Measurements from ENCODE around the gene CYP4F2. TPM values are rescaled to one million over a fixed set of nuclear protein-coding genes. Genes with fewer than 3 reads are reported as not detected.
"Not testable (repeated sequence)": the region's sequence is repeated elsewhere in the genome, so short reads cannot be mapped to it uniquely, and the experiment has no call there.

Gene CYP4F2
- total RNA-seq, 1 donor from 2014 or later: not detected

DNA sequence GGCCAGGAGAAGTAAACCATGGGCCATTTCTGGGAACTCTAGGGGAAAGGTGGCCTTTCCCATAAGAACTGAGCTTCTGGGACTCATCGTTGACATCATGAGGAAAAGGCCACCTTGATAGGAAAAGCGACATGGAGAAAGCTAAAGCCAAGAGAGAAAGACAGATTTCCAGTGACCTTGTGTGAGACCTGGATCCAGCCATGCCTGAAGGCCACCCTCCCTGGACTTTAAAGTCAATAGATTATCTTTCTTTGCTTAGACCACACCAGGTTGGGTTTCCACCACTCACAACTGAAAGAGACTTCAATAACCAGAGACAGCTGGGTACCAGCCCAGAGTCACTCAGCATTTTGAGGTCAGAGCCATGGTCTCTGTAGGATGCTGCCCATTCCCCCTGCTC lies 3.5 kb downstream of the CYP4F2 start:
- Mint-ChIP-seq H3K4me3 (ENCODE audit: low read depth) (no peak overlapping the region), H3K4me1 (ENCODE audit: low read depth) (no peaks in the 10 kb centered on the region), H3K36me3 (ENCODE audit: low read depth) (no peaks in the 10 kb centered on the region), H3K27me3 (ENCODE audit: low read depth) (peaks cover 6% of the 10 kb centered on the region), H3K27ac (no peak overlapping the region), H3K9me3 (no peaks in the 10 kb centered on the region)
- intact Hi-C loops (cut with micrococcal nuclease): no loop called here
- no peak for DNase-seq (ENCODE audit: low spot score)

- Mint-ChIP-seq H3K27me3 (ENCODE audit: low read depth) (peaks cover 6% of the 10 kb centered on the region), H3K4me1 (ENCODE audit: low read depth) (no peaks in the 10 kb centered on the region), H3K36me3 (ENCODE audit: low read depth) (no peaks in the 10 kb centered on the region), H3K27ac (no peak overlapping the region), H3K9me3 (no peaks in the 10 kb centered on the region), H3K4me3 (ENCODE audit: low read depth) (no peak overlapping the region)
- no peak for DNase-seq (ENCODE audit: low spot score)
- intact Hi-C loops (cut with micrococcal nuclease): no loop called here
Measured at GRCh38 chr19:15893477-15893876, 4.4 kb downstream of the CYP4F2 start.

- Mint-ChIP-seq H3K4me3 (ENCODE audit: low read depth) (no peak overlapping the region), H3K4me1 (ENCODE audit: low read depth) (no peaks in the 10 kb centered on the region), H3K27ac (no peak overlapping the region), H3K9me3 (no peaks in the 10 kb centered on the region), H3K36me3 (ENCODE audit: low read depth) (no peaks in the 10 kb centered on the region), H3K27me3 (ENCODE audit: low read depth) (peaks cover 1% of the 10 kb centered on the region)
- no peak for DNase-seq (ENCODE audit: low spot score)
- intact Hi-C loops (cut with micrococcal nuclease): no loop called here
Measured at GRCh38 chr19:15892012-15892411, 5.9 kb downstream of the CYP4F2 start.

GRCh38 chr19:15891434-15891833 lies 6.4 kb downstream of the CYP4F2 start:
- H3K27ac Mint-ChIP-seq: no peak overlapping the region
- intact Hi-C loops (cut with micrococcal nuclease): no loop called here
- H3K36me3 Mint-ChIP-seq (ENCODE audit: low read depth): no peaks in the 10 kb centered on the region
- no peak for DNase-seq (ENCODE audit: low spot score)
- H3K4me1 Mint-ChIP-seq (ENCODE audit: low read depth): no peaks in the 10 kb centered on the region
- H3K4me3 Mint-ChIP-seq (ENCODE audit: low read depth): no peak overlapping the region
- H3K9me3 Mint-ChIP-seq: no peaks in the 10 kb centered on the region
- no peaks in the 10 kb centered on the region for H3K27me3 Mint-ChIP-seq (ENCODE audit: low read depth)

DNA sequence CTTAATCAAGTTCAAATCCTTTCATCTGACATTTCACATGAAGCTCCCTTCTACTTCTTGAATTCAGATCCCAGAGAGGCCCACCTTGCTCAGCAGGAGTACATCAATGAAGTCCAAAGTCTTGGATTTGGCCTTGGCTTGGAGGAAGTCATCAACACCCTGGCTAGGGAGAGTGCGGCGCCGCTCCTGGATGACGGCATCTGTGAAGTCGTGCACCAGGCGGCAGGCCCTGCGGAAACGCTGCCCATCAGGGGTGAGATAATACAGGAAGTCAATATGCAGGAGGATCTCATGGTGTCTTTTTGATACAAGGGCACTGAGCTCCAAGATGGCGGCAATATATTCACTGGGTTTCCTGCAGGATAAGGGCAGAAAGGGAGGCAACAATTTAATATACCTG lies 8.5 kb downstream of the CYP4F2 start:
- intact Hi-C loops (cut with micrococcal nuclease); H3K27ac Mint-ChIP-seq; H3K4me3 Mint-ChIP-seq (ENCODE audit: low read depth); DNase-seq (ENCODE audit: low spot score); H3K36me3 Mint-ChIP-seq (ENCODE audit: low read depth); H3K27me3 Mint-ChIP-seq (ENCODE audit: low read depth); H3K9me3 Mint-ChIP-seq; H3K4me1 Mint-ChIP-seq (ENCODE audit: low read depth): not testable (repeated sequence)

DNA sequence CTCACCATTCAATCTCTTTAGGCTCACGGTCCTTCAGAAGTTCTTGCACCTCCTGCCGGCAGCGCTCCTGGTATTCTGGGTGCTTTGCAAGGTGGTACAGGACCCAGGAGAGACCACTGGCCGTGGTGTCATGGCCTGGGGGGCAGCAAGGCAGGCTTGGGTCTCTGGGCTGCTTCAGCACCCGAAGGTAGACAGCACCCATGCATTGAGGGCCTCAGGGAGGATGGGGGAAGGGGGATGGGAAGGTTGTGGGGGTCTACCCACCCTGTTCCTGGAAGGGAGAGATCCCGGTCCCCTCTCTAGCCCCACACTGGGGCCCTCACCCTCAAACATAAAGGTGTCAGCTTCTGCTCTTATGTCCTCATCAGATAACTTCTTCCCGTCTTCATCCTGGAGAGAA lies 12.0 kb downstream of the CYP4F2 start:
- Mint-ChIP-seq H3K4me1 (ENCODE audit: low read depth) (no peaks in the 10 kb centered on the region), H3K9me3 (no peaks in the 10 kb centered on the region), H3K4me3 (ENCODE audit: low read depth) (no peak overlapping the region), H3K36me3 (ENCODE audit: low read depth) (no peaks in the 10 kb centered on the region), H3K27ac (no peak overlapping the region), H3K27me3 (ENCODE audit: low read depth) (peaks cover 5% of the 10 kb centered on the region)
- no peak for DNase-seq (ENCODE audit: low spot score)
- intact Hi-C loops (cut with micrococcal nuclease): no loop called here

- H3K27me3 Mint-ChIP-seq (ENCODE audit: low read depth): peaks cover 7% of the 10 kb centered on the region
- H3K27ac Mint-ChIP-seq: no peak overlapping the region
- intact Hi-C loops (cut with micrococcal nuclease): no loop called here
- H3K4me3 Mint-ChIP-seq (ENCODE audit: low read depth): no peak overlapping the region
- no peak for DNase-seq (ENCODE audit: low spot score)
- H3K9me3 Mint-ChIP-seq: no peaks in the 10 kb centered on the region
- H3K4me1 Mint-ChIP-seq (ENCODE audit: low read depth): no peaks in the 10 kb centered on the region
- H3K36me3 Mint-ChIP-seq (ENCODE audit: low read depth): no peaks in the 10 kb centered on the region
Measured at GRCh38 chr19:15885167-15885566, 12.7 kb downstream of the CYP4F2 start.

GRCh38 chr19:15883329-15883728 lies 14.5 kb downstream of the CYP4F2 start:
- H3K36me3 Mint-ChIP-seq (ENCODE audit: low read depth); H3K4me3 Mint-ChIP-seq (ENCODE audit: low read depth); H3K27ac Mint-ChIP-seq; H3K27me3 Mint-ChIP-seq (ENCODE audit: low read depth); H3K9me3 Mint-ChIP-seq; intact Hi-C loops (cut with micrococcal nuclease); DNase-seq (ENCODE audit: low spot score); H3K4me1 Mint-ChIP-seq (ENCODE audit: low read depth): not testable (repeated sequence)

GRCh38 chr19:15874821-15875474 lies 22.9 kb downstream of the CYP4F2 start:
- intact Hi-C loops (cut with micrococcal nuclease): no loop called here
- Mint-ChIP-seq H3K9me3 (no peaks in the 10 kb centered on the region), H3K4me3 (ENCODE audit: low read depth) (no peak overlapping the region), H3K27ac (no peak overlapping the region), H3K36me3 (ENCODE audit: low read depth) (no peaks in the 10 kb centered on the region), H3K27me3 (ENCODE audit: low read depth) (peaks cover 25% of the 10 kb centered on the region), H3K4me1 (ENCODE audit: low read depth) (peaks cover 10% of the 10 kb centered on the region)
- no peak for DNase-seq (ENCODE audit: low spot score)

GRCh38 chr19:15873771-15874170 lies 24.1 kb downstream of the CYP4F2 start:
- H3K27ac Mint-ChIP-seq; DNase-seq (ENCODE audit: low spot score); H3K9me3 Mint-ChIP-seq; H3K36me3 Mint-ChIP-seq (ENCODE audit: low read depth); H3K4me3 Mint-ChIP-seq (ENCODE audit: low read depth); intact Hi-C loops (cut with micrococcal nuclease): not testable (repeated sequence)
- peaks cover 24% of the 10 kb centered on the region for H3K27me3 Mint-ChIP-seq (ENCODE audit: low read depth)
- peaks cover 17% of the 10 kb centered on the region for H3K4me1 Mint-ChIP-seq (ENCODE audit: low read depth)

GRCh38 chr19:15871570-15871969 lies 26.3 kb downstream of the CYP4F2 start:
- no peak overlapping the region for H3K27ac Mint-ChIP-seq
- no peaks in the 10 kb centered on the region for H3K36me3 Mint-ChIP-seq (ENCODE audit: low read depth)
- H3K4me3 Mint-ChIP-seq (ENCODE audit: low read depth): peak overlapping the region; percentile 39
- H3K27me3 Mint-ChIP-seq (ENCODE audit: low read depth): peaks cover 18% of the 10 kb centered on the region
- H3K9me3 Mint-ChIP-seq: no peaks in the 10 kb centered on the region
- H3K4me1 Mint-ChIP-seq (ENCODE audit: low read depth): peaks cover 28% of the 10 kb centered on the region
- no peak for DNase-seq (ENCODE audit: low spot score)
- intact Hi-C loops (cut with micrococcal nuclease): no loop called here

DNA sequence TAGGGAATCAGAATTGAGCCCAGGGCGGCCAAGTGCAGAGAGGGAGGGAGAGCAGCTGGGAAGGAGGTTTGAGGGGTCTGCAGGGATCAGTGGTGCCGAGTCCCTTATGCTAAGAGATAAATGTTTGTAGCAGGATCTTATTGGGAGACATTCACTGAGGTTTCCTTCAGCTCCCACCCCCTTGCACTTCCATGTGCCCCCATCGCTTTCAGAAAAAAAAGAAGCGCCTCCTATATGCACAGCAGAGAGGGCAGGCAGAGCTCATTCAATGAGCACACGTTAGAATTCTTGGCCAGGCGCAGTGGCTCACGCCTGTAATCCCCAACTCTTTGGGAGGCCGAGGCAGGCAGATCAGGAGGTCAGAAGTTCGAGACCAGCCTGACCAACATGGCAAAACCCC lies 28.0 kb downstream of the CYP4F2 start:
- H3K9me3 Mint-ChIP-seq: no peaks in the 10 kb centered on the region
- no peak overlapping the region for H3K27ac Mint-ChIP-seq
- peaks cover 12% of the 10 kb centered on the region for H3K27me3 Mint-ChIP-seq (ENCODE audit: low read depth)
- peaks cover 33% of the 10 kb centered on the region for H3K4me1 Mint-ChIP-seq (ENCODE audit: low read depth)
- intact Hi-C loops (cut with micrococcal nuclease): no loop called here
- no peak for DNase-seq (ENCODE audit: low spot score)
- no peaks in the 10 kb centered on the region for H3K36me3 Mint-ChIP-seq (ENCODE audit: low read depth)
- H3K4me3 Mint-ChIP-seq (ENCODE audit: low read depth): no peak overlapping the region

DNA sequence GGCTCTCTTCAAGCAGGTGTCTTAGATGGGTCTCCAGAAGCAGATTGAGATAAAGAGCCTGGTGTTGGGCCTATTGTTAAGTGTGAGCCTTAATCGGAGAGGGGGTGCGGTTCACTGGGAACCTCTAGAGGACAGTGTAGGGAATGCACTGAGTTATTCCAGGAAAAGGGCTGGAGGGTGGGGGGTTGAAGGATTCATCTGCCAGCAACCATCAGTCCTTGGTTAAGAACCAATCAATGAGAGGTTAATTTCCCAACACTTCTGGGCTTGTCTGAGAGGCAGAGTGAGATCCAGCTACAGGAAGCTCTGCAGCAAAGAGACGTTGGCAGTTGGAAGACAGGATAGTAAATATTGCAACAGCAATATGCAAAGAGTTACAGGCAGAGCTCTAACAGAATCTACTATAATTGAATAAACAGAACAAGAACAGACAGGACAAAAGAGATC lies 28.7 kb downstream of the CYP4F2 start:
- no peaks in the 10 kb centered on the region for H3K9me3 Mint-ChIP-seq
- H3K4me1 Mint-ChIP-seq (ENCODE audit: low read depth): peaks cover 31% of the 10 kb centered on the region
- H3K36me3 Mint-ChIP-seq (ENCODE audit: low read depth): no peaks in the 10 kb centered on the region
- no peak overlapping the region for H3K4me3 Mint-ChIP-seq (ENCODE audit: low read depth)
- peak; percentile 12 for DNase-seq (ENCODE audit: low spot score)
- intact Hi-C loops (cut with micrococcal nuclease): no loop called here
- H3K27ac Mint-ChIP-seq: no peak overlapping the region
- H3K27me3 Mint-ChIP-seq (ENCODE audit: low read depth): peaks cover 10% of the 10 kb centered on the region

- no peaks in the 10 kb centered on the region for H3K9me3 Mint-ChIP-seq
- no peaks in the 10 kb centered on the region for H3K36me3 Mint-ChIP-seq (ENCODE audit: low read depth)
- DNase-seq (ENCODE audit: low spot score): no peak
- H3K27ac Mint-ChIP-seq: no peak overlapping the region
- intact Hi-C loops (cut with micrococcal nuclease): no loop called here
- no peak overlapping the region for H3K4me3 Mint-ChIP-seq (ENCODE audit: low read depth)
- H3K4me1 Mint-ChIP-seq (ENCODE audit: low read depth): peaks cover 28% of the 10 kb centered on the region
- peaks cover 4% of the 10 kb centered on the region for H3K27me3 Mint-ChIP-seq (ENCODE audit: low read depth)
Measured at GRCh38 chr19:15866636-15867035, 31.2 kb downstream of the CYP4F2 start.
